ENCODE results near the gene TCL1A.

Gene TCL1A

DNA sequence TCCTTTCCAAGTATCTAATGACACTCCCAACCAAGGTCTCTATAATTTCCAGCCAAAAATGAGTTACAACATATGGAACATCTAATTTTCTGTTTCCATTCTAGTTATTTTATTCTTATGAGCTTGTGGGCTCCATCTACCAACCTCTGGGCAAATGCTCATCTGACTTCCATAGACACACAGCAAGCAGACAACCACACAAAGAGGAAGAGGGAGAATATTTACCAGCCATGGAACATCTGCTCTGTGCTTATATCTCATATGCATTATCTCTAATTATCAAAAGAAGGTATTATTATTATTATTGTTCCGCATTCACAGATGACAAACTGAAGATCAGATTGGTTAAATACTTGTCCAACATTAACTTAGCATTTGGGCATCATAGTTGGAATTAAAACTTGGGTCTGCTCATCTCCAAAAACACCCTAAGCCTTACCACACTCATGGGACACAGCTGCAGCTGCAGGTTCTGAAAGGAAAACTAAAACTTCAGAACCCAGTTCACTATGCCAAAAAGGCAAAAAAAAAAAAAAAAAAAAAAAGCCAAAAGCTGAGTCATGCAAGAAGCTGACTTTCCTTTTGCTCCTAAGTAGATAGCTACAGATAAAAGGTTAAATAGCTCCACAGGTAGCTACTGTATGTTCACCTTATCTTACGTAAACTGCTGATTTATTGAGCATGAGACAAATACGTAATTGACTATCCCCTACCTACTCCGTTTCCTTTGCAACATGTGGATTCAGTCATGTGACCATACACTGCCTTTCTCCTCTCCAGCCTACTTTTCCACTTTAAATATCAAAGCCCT, 51.3 kb downstream of the TCL1A start:
- TF ChIP-seq, protein P1, sequence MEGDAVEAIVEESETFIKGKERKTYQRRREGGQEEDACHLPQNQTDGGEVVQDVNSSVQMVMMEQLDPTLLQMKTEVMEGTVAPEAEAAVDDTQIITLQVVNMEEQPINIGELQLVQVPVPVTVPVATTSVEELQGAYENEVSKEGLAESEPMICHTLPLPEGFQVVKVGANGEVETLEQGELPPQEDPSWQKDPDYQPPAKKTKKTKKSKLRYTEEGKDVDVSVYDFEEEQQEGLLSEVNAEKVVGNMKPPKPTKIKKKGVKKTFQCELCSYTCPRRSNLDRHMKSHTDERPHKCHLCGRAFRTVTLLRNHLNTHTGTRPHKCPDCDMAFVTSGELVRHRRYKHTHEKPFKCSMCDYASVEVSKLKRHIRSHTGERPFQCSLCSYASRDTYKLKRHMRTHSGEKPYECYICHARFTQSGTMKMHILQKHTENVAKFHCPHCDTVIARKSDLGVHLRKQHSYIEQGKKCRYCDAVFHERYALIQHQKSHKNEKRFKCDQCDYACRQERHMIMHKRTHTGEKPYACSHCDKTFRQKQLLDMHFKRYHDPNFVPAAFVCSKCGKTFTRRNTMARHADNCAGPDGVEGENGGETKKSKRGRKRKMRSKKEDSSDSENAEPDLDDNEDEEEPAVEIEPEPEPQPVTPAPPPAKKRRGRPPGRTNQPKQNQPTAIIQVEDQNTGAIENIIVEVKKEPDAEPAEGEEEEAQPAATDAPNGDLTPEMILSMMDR (IDR thresholded peaks at IDR 0.05; ENCODE audit: low read depth, low read length, missing control alignments), result no peak
- DNase-seq (ENCODE audit: low read depth), result peak; percentile 68
- peak overlapping the region; percentile 26 for H3K4me3 ChIP-seq (ENCODE audit: low read depth, low read length)

DNA sequence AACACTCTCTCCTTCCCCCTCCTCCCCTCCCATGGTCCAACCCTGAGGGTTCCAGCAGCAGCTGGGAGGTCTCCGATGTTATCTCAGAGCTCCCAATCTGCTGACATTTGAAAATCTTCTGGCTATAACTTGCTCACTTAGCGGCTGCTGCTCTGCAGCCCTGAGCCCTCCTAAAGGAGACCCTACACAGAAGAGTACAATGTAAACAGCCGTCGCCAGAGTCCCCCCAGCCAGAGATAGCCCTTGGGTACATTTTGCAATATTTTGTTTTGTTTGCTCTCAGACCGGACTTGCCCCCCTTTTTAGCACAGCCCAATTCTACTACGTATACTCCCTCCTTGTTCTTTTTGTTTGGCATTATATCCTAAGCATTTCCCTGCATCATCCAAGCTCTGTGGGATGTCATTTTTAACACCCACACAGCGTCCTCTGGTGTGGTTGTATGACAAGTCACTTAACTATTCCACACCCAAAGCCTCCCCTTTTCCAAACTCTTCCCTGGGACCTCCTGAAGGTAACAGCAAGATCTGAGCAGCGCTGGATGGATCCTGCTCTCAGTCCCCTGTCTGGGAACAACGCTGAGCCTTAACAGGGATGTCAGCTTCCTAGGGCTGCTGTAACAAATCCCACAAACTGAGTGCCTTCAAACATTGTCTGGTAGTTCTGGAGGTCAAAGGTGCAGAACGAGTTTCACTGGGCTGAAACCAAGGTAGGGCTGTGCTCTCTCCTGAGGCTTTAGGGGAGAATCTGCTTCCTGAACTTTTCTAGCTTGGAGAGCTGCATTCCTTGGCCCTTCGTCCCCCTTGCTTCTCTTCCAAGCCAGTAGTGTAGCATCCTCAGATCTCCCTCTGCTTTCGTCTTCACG, 53.0 kb downstream of the TCL1A start:
- DNase-seq (ENCODE audit: low read depth), result no peak
- H3K4me3 ChIP-seq (ENCODE audit: low read depth, low read length), result no peak overlapping the region
- TF ChIP-seq, protein P1 (IDR thresholded peaks at IDR 0.05; ENCODE audit: low read depth, low read length, missing control alignments), result no peak

DNA sequence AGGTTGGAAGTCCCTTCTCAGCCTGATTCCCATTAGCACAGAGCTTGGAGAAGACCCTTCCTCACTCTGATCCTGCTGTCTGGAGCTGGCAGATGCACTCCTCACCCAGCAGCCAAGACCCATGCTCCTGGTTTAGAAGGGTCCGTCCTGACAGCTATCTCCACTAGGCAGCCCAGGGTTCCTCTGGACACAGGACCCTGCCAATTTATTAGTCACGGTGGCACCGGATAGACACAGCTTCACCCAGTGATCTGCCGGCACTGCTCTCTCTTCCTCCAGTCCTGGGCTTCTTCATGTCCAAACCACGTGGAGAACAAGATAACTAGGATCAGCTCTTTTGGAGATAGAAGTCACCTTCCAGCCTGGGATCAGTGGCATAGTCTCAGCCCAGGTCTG, 53.9 kb downstream of the TCL1A start:
- TF ChIP-seq, protein P1 (IDR thresholded peaks at IDR 0.05; ENCODE audit: low read depth, low read length, missing control alignments), result no peak
- no peak for DNase-seq (ENCODE audit: low read depth)
- no peak overlapping the region for H3K4me3 ChIP-seq (ENCODE audit: low read depth, low read length)

Data from GM12864 (cell line).